HG02588 (cell line): ENCODE measurements around the gene TMEM271.
"Not testable (repeated sequence)": the region's sequence is repeated elsewhere in the genome, so short reads cannot be mapped to it uniquely, and the experiment has no call there.

ENCODE experiments used
- ATAC-seq: cut with Tn5 transposase; IDR thresholded peaks from one replicate; pipeline ENCODE4 v1.9.1; 2021; ENCODE audit warnings: mild to moderate bottlenecking, moderate library complexity; ENCODE audit not compliant: unreplicated experiment

The TMEM271 gene

DNA sequence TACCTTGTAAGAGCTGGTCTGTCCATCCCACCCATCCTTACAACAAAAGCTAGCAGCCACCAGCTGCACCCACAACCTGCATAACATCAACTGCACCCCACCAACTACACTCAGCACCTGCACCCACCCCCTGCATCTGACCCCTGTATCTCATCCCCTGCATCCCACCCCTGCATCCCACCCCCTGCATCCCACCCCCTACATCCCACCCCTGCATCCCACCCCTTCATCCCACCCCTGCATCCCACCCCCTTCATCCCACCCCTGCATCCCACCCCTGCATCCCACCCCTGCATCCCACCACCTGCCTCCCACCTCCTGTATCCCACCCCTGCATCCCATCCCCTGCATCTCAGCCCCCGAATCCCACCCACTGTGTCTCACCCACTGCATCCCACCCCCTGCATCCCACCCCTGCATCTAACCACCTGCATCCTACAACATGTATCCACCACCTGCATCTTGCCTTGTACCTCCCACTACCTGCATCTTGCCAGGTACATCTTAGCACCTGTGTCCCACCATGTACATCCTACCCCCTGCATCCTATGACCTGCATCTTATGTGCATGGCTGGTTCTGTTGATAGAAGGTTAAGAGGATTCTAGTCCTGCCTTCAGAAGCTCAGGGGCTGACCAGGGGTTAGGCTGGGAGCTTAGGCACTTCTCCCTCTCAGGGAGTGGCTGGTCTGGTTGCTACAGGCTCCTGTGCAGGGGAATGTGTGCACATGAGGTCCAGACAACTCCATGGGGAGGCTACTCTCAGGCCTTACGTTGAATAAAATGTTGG lies 9.4 kb downstream of the TMEM271 start:
- no peak for ATAC-seq

DNA sequence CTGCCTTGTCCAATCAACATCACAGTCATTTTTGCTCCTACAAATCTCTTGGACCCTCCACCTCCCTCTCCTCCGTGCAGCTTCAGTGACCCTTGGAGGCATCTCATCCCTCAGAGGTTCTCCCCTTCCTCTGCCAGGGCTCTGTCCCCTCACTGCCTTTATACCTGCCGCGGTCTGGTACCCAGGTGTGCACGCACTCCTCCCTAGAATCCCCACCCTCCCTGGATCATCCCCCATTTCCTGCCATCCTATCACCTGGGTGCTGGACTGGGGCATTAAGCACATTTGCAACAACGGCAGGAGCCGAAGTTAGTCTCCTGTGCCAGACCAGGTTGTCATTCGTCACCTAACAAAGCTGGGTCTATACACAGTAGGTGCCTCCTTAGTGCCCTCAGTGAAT lies 10.1 kb downstream of the TMEM271 start:
- ATAC-seq, result no peak

DNA sequence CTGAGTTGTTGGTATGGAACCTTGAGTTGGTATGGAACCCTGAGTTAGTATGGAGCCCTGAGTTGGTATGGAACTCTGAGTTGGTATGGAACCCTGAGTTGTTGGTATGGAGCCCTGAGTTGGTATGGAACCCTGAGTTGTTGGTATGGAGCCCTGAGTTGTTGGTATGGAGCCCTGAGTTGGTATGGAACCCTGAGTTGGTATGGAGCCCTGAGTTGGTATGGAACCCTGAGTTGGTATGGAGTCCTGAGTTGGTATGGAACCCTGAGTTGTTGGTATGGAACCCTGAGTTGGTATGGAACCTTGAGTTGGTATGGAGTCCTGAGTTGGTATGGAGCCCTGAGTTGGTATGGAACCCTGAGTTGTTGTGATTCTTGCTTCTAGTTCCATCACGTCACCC lies 10.5 kb downstream of the TMEM271 start:
- ATAC-seq, result not testable (repeated sequence)

DNA sequence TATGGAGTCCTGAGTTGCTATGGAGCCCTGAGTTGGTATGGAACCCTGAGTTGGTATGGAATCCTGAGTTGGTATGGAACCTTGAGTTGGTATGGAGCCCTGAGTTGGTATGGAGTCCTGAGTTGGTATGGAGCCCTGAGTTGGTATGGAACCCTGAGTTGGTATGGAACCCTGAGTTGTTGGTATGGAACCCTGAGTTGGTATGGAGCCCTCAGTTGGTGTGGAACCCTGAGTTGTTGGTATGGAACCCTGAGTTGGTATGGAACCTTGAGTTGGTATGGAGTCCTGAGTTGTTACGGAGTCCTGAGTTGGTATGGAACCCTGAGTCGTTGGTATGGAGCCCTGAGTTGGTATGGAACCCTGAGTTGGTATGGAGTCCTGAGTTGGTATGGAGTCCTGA lies 13.6 kb downstream of the TMEM271 start:
- ATAC-seq, result not testable (repeated sequence)

DNA sequence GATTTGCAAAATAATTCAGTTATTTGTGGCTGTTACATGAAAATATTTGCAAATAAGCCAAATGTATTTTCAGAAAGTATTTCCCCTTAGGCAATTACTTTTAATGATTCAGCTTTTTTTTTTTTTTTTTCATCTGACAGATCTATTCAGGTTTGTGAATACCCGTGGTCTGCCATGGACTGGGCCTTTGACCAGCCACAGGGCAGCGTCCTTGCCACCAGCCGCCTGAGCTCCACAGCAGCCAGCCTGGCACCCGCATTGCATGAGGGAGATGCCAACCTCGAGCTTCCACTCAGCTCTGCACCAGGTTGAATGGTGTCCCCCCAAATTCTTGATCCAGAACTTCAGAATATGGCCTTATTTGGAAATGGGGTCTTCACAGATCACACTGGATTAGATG lies 14.7 kb downstream of the TMEM271 start:
- no peak for ATAC-seq

DNA sequence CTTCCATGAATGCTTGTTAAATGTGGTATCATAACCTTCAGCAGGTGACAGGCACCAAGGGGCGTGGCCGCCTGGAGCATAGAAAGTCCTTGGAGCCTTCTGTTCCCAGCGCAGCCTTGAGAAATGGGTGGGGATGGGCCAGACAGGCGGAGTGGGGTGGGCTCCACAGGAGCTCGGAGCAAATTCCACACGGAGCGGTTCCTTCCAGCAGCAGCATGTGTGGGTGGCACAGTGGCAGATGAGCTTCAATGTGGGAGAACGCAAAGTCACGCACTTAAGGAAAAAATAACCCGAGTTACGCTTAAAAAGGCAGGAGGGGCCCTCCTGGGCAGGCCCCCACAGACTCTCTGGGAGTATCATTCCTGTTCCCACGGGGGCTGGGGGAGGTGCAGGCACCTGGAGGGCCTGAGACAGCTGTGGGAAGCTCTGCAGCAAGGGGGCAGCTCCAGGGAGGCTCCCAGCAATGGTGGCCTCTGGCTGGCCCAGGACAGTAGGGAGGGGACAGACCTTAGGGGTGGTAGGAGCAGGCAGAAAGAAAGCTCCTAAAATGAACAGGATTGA lies 15.3 kb downstream of the TMEM271 start:
- no peak for ATAC-seq

DNA sequence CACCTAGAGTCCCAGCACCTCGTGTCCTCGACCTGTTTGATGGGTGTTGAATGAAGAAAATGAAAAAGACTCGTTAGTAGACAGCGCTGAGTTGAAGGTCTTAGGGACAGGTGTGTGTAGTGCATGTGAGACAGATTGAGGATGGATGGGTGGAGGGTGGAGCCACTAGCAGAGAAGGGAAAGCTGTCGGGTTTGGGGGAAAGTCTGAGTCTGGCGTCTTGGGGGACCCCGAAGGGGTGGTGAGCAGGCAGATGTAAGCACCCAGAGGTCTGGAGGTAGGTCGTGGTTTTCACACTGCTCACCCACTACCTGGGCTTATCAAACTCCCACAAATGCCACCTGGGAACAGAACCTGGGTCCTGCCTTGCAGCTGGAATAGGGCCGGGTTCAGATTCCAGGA lies 16.0 kb downstream of the TMEM271 start:
- ATAC-seq, result no peak

DNA sequence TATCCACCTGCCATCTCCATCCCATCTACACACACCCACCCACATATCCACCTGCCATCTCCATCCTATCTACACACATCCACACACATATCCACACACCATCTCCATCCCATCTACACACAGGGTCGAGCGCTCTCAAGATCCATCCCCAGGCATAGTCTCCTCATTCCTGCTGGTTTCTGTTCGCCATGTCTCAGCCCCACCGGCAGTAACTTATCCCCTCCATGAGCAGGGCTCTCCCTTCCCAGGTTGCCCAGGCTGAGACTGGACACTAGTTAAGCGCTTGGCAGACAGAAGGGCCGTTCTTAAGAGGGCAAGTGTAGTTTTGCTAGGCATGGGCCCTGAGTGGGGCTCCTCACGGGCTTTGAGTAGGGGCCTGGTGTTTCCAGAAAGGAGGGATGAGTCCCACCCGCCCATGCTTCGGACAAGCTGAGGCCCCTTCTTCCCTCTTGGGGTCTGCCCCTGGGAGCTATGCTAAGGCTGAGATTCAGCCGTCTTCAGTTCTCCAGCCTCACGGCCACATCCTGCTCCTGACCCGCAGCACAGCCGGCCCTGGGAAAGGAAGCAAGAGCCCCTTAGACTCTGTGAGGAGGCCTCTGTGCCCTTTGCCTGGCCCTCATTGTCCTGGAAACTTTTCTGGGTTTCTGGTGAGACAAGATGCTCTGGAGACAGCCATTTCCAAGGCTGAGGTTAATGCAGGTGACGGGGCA lies 20.4 kb downstream of the TMEM271 start:
- ATAC-seq, result no peak

DNA sequence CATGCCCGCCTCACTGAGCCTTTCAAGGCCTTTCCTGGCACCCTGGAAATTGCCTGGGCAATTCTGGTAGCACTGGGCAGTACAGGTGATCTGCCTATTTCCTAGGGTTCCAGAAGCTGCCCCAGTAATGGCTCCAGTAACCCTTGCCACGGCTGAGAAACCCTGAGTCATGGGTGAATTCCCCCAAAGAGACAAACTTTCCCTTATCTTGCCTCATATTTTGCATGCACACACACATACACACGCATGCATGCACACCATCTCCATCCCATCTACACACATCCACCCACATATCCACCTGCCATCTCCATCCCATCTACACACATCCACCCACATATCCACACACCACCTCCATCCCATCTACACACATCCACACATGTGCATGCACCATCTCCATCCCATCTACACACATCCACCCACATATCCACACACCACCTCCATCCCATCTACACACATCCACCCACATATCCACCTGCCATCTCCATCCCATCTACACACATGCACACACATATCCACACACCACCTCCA lies 21.2 kb downstream of the TMEM271 start:
- ATAC-seq, result not testable (repeated sequence)

DNA sequence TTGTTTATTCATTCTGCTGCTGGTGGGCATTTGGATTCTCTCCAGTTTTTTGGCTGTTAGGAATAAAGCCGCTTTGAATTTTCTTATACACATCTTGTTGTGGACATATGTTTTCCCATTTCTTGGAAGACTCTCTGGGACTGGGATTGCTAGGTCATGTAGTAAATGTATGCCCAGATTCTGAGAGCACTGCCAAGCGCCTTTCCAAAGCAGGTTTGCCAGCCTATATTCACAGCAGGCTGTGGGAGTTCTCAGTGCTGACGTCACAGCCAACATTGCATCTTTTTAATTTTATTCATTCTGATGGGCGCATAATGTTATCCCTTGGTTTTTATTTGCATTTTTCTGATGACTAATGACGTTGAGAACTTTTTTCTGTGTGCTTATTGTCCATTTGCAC lies 24.1 kb downstream of the TMEM271 start:
- no peak for ATAC-seq

DNA sequence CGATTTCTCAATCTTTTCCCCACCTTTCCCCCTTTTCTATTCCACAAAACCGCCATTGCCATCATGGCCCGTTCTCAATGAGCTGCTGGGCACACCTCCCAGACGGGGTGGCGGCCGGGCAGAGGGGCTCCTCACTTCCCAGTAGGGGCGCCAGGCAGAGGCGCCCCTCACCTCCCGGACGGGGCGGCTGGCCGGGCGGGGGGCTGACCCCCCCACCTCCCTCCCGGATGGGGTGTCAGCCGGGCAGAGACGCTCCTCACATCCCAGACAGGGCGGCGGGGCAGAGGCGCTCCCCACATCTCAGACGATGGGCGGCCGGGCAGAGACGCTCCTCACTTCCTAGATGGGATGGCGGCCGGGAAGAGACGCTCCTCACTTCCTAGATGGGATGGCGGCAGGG lies 25.8 kb downstream of the TMEM271 start:
- ATAC-seq, result not testable (repeated sequence)

DNA sequence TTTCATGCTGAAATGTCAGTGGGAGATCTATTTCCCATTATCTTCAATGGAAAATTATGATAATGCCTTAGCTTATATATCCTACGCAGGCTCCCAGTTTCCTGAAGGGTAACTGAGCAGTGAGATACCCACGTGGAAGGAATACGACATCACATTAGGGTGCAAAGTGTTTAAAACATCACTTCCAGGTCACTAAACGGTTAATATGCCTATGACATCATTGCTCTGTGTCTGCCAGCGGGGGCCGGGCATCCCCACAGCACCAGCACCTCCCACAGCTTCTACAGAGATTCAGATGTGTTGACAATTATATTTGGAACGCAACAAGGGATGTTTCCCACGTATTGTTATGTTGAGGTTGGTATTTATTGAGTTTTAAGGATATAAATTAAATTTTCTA lies 27.1 kb downstream of the TMEM271 start:
- no peak for ATAC-seq

DNA sequence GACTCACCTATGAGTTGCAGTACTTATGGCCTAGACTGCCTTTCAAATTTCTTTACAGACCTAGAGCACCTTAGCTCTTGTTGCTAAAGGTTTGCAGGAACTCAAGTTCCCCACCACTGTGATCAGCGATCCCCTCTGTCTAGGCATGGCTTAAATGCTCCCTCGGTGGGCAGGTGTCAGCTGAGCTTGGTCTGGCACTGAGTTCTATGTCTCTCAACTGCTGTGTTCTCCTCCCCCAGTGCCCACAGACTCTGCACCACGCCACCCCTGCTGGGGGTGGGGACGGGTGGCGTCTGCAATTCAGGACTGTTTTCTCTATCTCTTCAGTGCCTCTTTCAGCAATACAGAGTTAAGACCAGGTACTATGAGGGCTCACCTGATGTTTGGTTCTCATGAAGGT lies 30.5 kb downstream of the TMEM271 start:
- ATAC-seq, result no peak

DNA sequence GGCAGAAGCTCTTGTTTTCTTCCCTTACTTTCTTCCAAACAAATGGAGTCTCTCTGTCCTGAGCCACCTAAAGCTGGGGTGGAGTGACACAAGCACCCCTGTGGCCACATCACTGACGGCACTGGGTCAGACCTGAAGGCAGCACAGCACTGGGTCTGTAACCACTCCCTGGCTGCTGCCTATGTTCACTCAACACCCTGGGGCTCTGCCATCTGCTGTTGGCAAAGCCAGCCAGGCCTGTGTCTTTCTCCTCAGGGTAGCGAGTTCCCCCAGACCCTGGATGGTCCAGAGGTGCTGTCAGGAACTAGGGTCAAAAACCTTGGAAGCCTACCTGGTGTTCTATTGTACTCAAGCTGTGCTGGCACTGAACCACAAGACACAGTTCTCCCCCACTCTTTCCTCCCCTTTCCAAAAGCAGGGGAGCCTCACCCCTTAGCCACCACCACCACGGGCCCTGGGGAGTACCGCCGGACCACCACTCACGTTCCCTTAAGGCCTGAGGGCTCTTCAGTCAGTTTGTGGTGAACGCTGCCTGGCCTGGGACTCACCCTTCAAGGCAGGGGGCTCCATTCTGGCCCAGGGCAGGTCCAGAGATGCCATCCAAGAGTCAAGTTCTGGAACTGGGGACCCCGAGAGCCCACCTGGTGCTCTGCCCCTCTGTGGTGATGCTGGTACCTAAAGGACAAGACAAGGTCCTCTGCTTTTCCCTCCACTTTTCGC lies 31.5 kb downstream of the TMEM271 start:
- no peak for ATAC-seq

DNA sequence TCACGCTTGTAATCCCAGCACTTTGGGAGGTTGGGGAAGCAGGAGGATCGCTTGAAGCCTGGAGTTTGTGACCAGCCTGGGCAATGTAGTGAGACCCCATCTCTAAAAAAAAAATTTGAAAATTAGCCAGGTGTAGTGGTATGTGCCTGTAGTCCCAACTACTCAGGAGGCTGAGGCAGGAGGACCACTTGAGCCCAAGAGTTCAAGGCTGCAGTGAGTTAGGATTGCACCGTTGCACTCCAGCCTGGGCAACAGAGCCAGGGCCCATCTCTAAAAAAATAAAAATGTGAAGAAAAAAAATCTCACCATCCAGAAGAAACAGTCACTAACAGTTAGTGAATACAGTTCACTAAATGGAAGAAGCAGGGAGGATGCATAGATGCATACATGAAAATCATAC lies 34.8 kb downstream of the TMEM271 start:
- ATAC-seq, result no peak

DNA sequence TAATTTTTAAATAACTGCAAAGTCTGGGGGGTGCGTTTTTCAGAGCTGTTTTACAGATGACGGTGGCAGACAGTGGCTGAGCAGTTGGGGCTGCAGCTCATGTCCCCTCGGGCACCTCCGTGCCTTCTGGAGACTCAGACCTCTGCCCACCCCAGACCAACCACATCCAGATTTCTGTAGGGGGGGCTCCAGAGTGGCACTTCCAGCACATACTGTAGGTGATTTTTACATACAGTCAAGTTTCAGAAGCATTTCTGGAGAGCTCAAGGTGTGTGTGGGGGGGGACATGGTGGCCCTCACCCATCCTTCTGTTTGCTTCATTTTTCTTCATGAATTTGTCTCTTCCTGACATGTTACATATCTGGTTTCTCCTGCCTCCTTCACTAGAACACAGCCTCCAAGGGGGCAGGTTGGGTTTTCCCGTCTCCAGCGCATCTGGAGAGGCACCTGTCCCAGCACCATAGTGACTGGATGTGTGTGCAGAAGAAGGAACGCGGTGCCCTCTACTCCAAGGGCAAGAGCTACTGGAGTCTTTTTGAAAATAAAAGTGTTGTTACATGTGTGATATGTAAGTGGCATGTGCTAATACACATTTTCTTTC lies 37.5 kb downstream of the TMEM271 start:
- no peak for ATAC-seq

DNA sequence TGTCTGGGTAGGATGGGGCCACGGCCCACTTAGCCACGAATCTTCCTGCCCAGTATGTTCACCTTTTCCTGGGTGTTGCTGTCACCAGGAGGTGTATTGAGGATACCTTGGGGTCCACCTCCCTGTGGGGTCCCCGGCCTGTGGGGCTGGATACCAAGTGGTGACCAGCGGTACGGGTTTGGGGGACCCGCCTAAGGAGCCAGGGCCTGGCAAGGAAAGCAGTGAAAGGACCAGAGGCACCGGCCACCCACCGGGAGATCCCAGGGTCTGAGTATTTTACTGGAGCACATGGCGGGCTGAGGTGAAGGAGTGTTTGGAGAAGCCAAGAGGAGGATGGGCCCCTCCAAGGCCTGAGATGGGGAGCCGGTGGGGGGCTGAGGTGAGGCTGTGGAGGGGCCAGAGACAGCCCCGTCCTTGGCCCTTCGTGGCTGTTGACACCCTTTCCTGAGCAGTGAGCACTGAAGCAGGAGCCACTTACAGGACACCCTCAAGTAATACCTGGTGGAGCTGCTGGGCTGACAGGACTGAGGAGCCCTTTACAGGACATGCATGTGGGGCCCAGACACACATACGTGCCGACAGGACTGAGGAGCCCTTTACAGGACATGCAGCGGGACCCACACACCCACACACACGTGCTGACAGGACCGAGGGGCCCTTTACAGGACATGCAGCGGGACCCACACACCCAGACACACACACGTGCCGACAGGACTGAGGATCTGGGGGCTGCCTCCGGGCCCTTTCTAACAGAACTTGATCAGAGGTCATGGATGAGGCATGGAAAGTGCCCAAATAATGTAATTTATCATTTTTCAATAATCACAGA lies 38.4 kb downstream of the TMEM271 start:
- ATAC-seq, result no peak

DNA sequence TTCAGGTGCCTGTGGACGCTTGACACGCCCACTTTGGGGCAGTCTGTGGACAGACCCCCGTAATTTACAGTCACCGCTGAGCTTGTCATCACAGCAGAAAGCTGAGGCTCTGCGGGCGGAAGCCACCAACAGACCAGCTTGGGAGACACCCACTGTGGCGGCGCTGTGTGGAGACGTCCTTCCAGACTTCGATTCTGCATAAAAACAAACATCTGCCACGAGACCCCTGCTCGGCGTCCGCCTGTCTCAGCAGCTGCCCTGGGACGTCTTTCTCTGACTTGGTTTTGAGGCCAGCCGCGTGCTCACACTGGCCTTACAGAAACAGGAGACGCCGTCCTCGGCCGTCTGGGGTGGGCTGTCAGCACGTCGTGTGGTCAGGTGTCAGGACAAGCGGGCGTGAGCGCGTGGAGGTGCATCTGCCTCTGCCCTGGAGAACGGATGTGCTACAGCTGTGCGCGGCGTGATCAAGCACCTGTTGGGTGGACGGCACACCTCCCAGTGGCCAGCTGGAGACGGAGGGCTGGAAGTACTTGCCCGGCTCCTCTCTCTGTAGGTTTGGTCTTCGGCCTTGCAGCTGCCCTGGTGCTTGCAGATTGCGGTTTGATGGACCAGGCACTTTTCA lies 39.6 kb downstream of the TMEM271 start:
- no peak for ATAC-seq

DNA sequence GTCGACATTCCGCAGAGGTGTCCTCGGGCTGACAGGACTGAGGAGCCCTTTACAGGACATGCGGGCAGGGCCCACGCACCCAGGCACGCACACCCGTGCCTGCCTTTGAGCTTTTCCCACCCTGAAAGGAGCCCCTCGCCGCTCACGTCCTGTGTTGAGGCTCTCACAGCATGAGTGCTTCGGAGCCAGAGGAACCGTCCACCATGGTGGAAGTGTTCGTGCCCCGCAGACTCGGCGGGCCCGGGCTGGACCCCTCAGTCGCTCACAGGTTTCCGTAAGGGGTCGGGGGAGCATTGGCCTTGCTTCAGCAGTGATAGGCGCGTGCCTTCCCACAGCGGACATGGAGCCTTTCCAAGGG lies 40.2 kb downstream of the TMEM271 start:
- no peak for ATAC-seq
